Coronary artery (tissue), 2 donors: ENCODE measurements around the gene ZNF705A.
A peak's percentile ranks its signal among the peaks of the same experiment; 100 is the strongest.
"Not testable (repeated sequence)": the region's sequence is repeated elsewhere in the genome, so short reads cannot be mapped to it uniquely, and the experiment has no call there.

ENCODE experiments used
- DNase-seq: peaks from one replicate; pipeline ENCODE4 v3.0.0-alpha.2; 2017; ENCODE audit warnings: low spot score
- H3K27ac ChIP-seq, 2 donors: fragments of 200-600 bp; sonication (generic); one replicate each; pipeline ENCODE4 v1.5.1; 2016 to 2019
- H3K4me3 ChIP-seq: fragments of 200-600 bp; sonication (generic); 2 replicates; pipeline ENCODE4 v1.5.1; 2016; ENCODE audit warnings: mild to moderate bottlenecking, moderate library complexity
- CTCF ChIP-seq: fragments of 200-600 bp; sonication (generic); IDR thresholded peaks from one replicate; pipeline ENCODE4 v1.5.1; 2019; ENCODE audit warnings: antibody characterized with exemption

The ZNF705A gene

GRCh38 chr12:8226355-8226754, 69.5 kb downstream of the ZNF705A start:
- no peak for DNase-seq
- Histone ChIP-seq H3K4me3 (no peak overlapping the region), H3K27ac (no peak overlapping the region)
- no peak for TF ChIP-seq CTCF

GRCh38 chr12:8226992-8227731, 70.3 kb downstream of the ZNF705A start, which contains the start of gene FAM90A1:
FAM90A1 (minus strand) TSS chr12:8227618; CDS start chr12:8224832, 2,786 bp downstream.
- not testable (repeated sequence) for H3K27ac ChIP-seq, DNase-seq
- peak within 1 kb of the TSS; percentile 58 for H3K4me3 ChIP-seq

- H3K27ac ChIP-seq, DNase-seq: not testable (repeated sequence)
- peak overlapping the region; percentile 58 for H3K4me3 ChIP-seq
Observed at GRCh38 chr12:8227732-8228077, 70.9 kb downstream of the ZNF705A start.

- not testable (repeated sequence) for H3K27ac ChIP-seq, DNase-seq, H3K4me3 ChIP-seq
Observed at GRCh38 chr12:8228607-8229006, 71.8 kb downstream of the ZNF705A start.

- H3K27ac ChIP-seq, DNase-seq, H3K4me3 ChIP-seq: not testable (repeated sequence)
Observed at GRCh38 chr12:8229486-8229885, 72.7 kb downstream of the ZNF705A start.
